ENCODE data around the gene CDK7. TPM values are rescaled to one million over a fixed set of nuclear protein-coding genes. Genes with fewer than 3 reads are reported as not detected.
A peak's percentile ranks its signal among the peaks of the same experiment; 100 is the strongest.

Gene CDK7
- total RNA-seq, 1 experiment from 2014 or later = 44.4 TPM

GRCh38 chr5:69209602-69210001, 25.1 kb upstream of the CDK7 start:
- no peak for DNase-seq (ENCODE audit: low read depth, low spot score)
- no peak for ATAC-seq
- TSS peak; percentile 85 for BruUV-seq (replicated peaks)
- Histone ChIP-seq H3K9me3 (ENCODE audit: control insufficient read depth, insufficient read depth, low read depth, low read length) (no peaks in the 10 kb centered on the region), H3K27ac (ENCODE audit: low read length) (no peak overlapping the region), H3K4me1 (ENCODE audit: control insufficient read depth, insufficient read depth, low read length) (no peaks in the 10 kb centered on the region), H3K36me3 (ENCODE audit: control insufficient read depth, insufficient read depth, low read length) (no peaks in the 10 kb centered on the region), H3K27me3 (ENCODE audit: control insufficient read depth, insufficient read depth, low read length) (no peaks in the 10 kb centered on the region), H3K4me3 (ENCODE audit: low read depth in 2 of 2, low read length in 2 of 2) (no peak overlapping the region)
- in situ Hi-C loops (cut with HindIII; ENCODE audit: low pct_unique_long_range_greater_than_20kb, low sequenced_read_pairs) (no loop called here), intact Hi-C loops (cut with micrococcal nuclease; ENCODE audit: unreplicated experiment) (no loop called here)
- ChIA-PET CTCF (no interaction called here), POLR2A (no interaction called here)
- TF ChIP-seq, protein P1, sequence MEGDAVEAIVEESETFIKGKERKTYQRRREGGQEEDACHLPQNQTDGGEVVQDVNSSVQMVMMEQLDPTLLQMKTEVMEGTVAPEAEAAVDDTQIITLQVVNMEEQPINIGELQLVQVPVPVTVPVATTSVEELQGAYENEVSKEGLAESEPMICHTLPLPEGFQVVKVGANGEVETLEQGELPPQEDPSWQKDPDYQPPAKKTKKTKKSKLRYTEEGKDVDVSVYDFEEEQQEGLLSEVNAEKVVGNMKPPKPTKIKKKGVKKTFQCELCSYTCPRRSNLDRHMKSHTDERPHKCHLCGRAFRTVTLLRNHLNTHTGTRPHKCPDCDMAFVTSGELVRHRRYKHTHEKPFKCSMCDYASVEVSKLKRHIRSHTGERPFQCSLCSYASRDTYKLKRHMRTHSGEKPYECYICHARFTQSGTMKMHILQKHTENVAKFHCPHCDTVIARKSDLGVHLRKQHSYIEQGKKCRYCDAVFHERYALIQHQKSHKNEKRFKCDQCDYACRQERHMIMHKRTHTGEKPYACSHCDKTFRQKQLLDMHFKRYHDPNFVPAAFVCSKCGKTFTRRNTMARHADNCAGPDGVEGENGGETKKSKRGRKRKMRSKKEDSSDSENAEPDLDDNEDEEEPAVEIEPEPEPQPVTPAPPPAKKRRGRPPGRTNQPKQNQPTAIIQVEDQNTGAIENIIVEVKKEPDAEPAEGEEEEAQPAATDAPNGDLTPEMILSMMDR (IDR thresholded peaks at IDR 0.05) = no peak
- TF ChIP-seq, protein P2, sequence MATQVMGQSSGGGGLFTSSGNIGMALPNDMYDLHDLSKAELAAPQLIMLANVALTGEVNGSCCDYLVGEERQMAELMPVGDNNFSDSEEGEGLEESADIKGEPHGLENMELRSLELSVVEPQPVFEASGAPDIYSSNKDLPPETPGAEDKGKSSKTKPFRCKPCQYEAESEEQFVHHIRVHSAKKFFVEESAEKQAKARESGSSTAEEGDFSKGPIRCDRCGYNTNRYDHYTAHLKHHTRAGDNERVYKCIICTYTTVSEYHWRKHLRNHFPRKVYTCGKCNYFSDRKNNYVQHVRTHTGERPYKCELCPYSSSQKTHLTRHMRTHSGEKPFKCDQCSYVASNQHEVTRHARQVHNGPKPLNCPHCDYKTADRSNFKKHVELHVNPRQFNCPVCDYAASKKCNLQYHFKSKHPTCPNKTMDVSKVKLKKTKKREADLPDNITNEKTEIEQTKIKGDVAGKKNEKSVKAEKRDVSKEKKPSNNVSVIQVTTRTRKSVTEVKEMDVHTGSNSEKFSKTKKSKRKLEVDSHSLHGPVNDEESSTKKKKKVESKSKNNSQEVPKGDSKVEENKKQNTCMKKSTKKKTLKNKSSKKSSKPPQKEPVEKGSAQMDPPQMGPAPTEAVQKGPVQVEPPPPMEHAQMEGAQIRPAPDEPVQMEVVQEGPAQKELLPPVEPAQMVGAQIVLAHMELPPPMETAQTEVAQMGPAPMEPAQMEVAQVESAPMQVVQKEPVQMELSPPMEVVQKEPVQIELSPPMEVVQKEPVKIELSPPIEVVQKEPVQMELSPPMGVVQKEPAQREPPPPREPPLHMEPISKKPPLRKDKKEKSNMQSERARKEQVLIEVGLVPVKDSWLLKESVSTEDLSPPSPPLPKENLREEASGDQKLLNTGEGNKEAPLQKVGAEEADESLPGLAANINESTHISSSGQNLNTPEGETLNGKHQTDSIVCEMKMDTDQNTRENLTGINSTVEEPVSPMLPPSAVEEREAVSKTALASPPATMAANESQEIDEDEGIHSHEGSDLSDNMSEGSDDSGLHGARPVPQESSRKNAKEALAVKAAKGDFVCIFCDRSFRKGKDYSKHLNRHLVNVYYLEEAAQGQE (IDR thresholded peaks at IDR 0.05; ENCODE audit: insufficient read depth in 1 of 2, low read depth in 2 of 2, low read length in 1 of 2) = no peak
- TF ChIP-seq SIN3A (IDR thresholded peaks at IDR 0.05; ENCODE audit: borderline replicate concordance, insufficient read depth, low read depth, low read length) = no peak
- TF ChIP-seq TCF7L2 (IDR thresholded peaks at IDR 0.05; ENCODE audit: low read depth, low read length) = no peak
- TF ChIP-seq POLR2AphosphoS5 (IDR thresholded peaks at IDR 0.05; ENCODE audit: low read depth, low read length) = no peak

- no peak for ATAC-seq
- ChIA-PET POLR2A (interaction anchor here (2.3 kb wide), 1 partner anchor 21 kb away, joined by 10 read pairs; the partner anchor contains the start of gene CENPH), CTCF (no interaction called here)
- H3K27ac ChIP-seq (ENCODE audit: low read length) = no peak overlapping the region
- intact Hi-C loops (cut with micrococcal nuclease; ENCODE audit: unreplicated experiment) (no loop called here), in situ Hi-C loops (cut with HindIII; ENCODE audit: low pct_unique_long_range_greater_than_20kb, low sequenced_read_pairs) (no loop called here)
- no peak for DNase-seq (ENCODE audit: low read depth, low spot score)
- no TSS peak for BruUV-seq (replicated peaks)
- no peaks in the 10 kb centered on the region for H3K36me3 ChIP-seq (ENCODE audit: control insufficient read depth, insufficient read depth, low read length)
- no peak overlapping the region for H3K4me3 ChIP-seq (ENCODE audit: low read depth in 2 of 2, low read length in 2 of 2)
- H3K4me1 ChIP-seq (ENCODE audit: control insufficient read depth, insufficient read depth, low read length) = no peaks in the 10 kb centered on the region
- no peaks in the 10 kb centered on the region for H3K9me3 ChIP-seq (ENCODE audit: control insufficient read depth, insufficient read depth, low read depth, low read length)
- H3K27me3 ChIP-seq (ENCODE audit: control insufficient read depth, insufficient read depth, low read length) = no peaks in the 10 kb centered on the region
- TF ChIP-seq, protein P1 (IDR thresholded peaks at IDR 0.05) = no peak
- no peak for TF ChIP-seq SIN3A (IDR thresholded peaks at IDR 0.05; ENCODE audit: borderline replicate concordance, insufficient read depth, low read depth, low read length)
- no peak for TF ChIP-seq POLR2AphosphoS5 (IDR thresholded peaks at IDR 0.05; ENCODE audit: low read depth, low read length)
- TF ChIP-seq, protein P2 (IDR thresholded peaks at IDR 0.05; ENCODE audit: insufficient read depth in 1 of 2, low read depth in 2 of 2, low read length in 1 of 2) = no peak
- no peak for TF ChIP-seq TCF7L2 (IDR thresholded peaks at IDR 0.05; ENCODE audit: low read depth, low read length)
Observed at GRCh38 chr5:69211200-69211599, 23.5 kb upstream of the CDK7 start.

All from Panc1 (cell line).